Stimulated activated CD4-positive, alpha-beta T cell treated with anti-CD3 and anti-CD28 coated beads, Interleukin-1b, Interleukin-23, amount 100 ng/mL, for 24 hours (primary cell): ENCODE results near the gene TNNT2.
A peak's percentile ranks its signal among the peaks of the same experiment; 100 is the strongest.

Experiments used
- DNase-seq, 4 experiments: peaks; one replicate each; pipeline ENCODE4 v3.0.0-alpha.2; 2020; ENCODE audit warnings: low read depth in 4 of 4, low spot score in 1 of 4

Gene TNNT2

GRCh38 chr1:201377611-201378092 is at the start of gene TNNT2:
TNNT2 (minus strand) TSS chr1:201377680; CDS start chr1:201373254, 4,426 bp downstream.
- no peak for DNase-seq

GRCh38 chr1:201426479-201427310 is 49.2 kb upstream of the TNNT2 start:
- no peak for DNase-seq

- no peak for DNase-seq
Measured at GRCh38 chr1:201424146-201424545, 46.7 kb upstream of the TNNT2 start.

GRCh38 chr1:201423655-201424054 is 46.2 kb upstream of the TNNT2 start:
- no peak for DNase-seq

- no peak for DNase-seq
Measured at GRCh38 chr1:201422436-201423030, 45.1 kb upstream of the TNNT2 start.

GRCh38 chr1:201422026-201422425 is 44.5 kb upstream of the TNNT2 start:
- DNase-seq: no peak

GRCh38 chr1:201421041-201421440 is 43.6 kb upstream of the TNNT2 start:
- DNase-seq: no peak

GRCh38 chr1:201420608-201421002 is 43.1 kb upstream of the TNNT2 start:
- DNase-seq: no peak

- no peak for DNase-seq
Measured at GRCh38 chr1:201419746-201420607, 42.5 kb upstream of the TNNT2 start.

GRCh38 chr1:201419256-201419655 is 41.8 kb upstream of the TNNT2 start:
- DNase-seq: no peak

GRCh38 chr1:201418461-201418860 is 41.0 kb upstream of the TNNT2 start:
- DNase-seq: no peak

GRCh38 chr1:201414051-201414738 is 36.7 kb upstream of the TNNT2 start:
- no peak for DNase-seq

- DNase-seq: no peak
Measured at GRCh38 chr1:201411292-201411691, 33.8 kb upstream of the TNNT2 start.

- DNase-seq: no peak
Measured at GRCh38 chr1:201409440-201409839, 32.0 kb upstream of the TNNT2 start.

GRCh38 chr1:201408834-201409200 is 31.3 kb upstream of the TNNT2 start:
- no peak for DNase-seq

GRCh38 chr1:201408176-201408833 is 30.8 kb upstream of the TNNT2 start:
- DNase-seq: peak; percentile 44 to 66 (median 56)

GRCh38 chr1:201406831-201407406 is 29.4 kb upstream of the TNNT2 start:
- DNase-seq: no peak

GRCh38 chr1:201405484-201405831 is 28.0 kb upstream of the TNNT2 start:
- DNase-seq: no peak

- DNase-seq: no peak
Measured at GRCh38 chr1:201404722-201405483, 27.4 kb upstream of the TNNT2 start.

GRCh38 chr1:201404055-201404454 is 26.6 kb upstream of the TNNT2 start:
- DNase-seq: no peak
